Measurements from ENCODE around the gene SMOC2.

- TF ChIP-seq, protein P1, sequence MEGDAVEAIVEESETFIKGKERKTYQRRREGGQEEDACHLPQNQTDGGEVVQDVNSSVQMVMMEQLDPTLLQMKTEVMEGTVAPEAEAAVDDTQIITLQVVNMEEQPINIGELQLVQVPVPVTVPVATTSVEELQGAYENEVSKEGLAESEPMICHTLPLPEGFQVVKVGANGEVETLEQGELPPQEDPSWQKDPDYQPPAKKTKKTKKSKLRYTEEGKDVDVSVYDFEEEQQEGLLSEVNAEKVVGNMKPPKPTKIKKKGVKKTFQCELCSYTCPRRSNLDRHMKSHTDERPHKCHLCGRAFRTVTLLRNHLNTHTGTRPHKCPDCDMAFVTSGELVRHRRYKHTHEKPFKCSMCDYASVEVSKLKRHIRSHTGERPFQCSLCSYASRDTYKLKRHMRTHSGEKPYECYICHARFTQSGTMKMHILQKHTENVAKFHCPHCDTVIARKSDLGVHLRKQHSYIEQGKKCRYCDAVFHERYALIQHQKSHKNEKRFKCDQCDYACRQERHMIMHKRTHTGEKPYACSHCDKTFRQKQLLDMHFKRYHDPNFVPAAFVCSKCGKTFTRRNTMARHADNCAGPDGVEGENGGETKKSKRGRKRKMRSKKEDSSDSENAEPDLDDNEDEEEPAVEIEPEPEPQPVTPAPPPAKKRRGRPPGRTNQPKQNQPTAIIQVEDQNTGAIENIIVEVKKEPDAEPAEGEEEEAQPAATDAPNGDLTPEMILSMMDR (IDR thresholded peaks at IDR 0.05), result no peak
- peak in 1 of 2 donors; percentile 19 for TF ChIP-seq POLR2A (IDR thresholded peaks at IDR 0.05)
Measured at GRCh38 chr6:168648240-168649125, 207.5 kb downstream of the SMOC2 start.

Data from thyroid gland (tissue), 4 donors.